Measurements from ENCODE around the gene HOXC9.

The HOXC9 gene

DNA sequence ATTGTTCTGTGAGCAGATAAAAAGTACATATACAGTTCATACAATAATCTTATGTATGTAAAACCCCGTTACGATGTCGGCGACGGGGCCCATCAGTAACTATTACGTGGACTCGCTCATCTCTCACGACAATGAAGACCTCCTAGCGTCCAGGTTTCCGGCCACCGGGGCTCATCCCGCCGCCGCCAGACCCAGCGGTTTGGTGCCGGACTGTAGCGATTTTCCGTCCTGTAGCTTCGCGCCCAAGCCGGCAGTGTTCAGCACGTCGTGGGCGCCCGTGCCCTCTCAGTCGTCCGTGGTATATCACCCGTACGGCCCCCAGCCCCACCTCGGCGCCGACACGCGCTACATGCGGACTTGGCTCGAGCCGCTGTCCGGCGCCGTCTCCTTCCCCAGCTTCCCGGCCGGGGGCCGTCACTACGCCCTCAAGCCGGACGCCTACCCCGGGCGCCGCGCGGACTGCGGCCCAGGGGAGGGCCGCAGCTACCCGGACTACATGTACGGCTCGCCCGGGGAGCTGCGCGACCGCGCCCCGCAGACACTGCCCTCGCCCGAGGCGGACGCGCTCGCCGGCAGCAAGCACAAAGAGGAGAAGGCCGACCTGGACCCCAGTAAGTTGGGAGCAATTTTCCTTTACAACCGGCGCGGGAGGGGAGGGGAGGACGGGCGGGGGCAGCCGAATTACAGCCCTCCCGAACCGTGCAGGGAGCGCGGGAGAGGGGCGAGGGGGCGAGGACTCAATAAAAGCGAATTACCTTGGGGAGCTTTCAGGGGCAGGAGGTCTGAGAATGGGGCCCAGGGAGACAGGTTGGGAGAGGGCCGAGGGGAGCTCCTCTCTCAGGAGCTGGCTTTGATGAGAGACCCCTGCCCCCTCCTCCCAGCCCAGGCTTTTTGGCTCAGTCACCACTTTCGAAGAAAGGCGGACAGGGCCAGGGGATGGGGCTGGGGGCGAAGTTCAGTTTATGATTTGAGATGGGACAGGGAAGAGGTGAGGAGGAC is at the start of gene HOXC9:
Gene HOXC9 (plus strand): TSS at position 46 of the 999 bp plus-strand sequence. CDS start 28 bp downstream, at position 74.
- Histone ChIP-seq H3K27ac (peak within 1 kb of the TSS; percentile 95), H3K27me3 (ENCODE audit: insufficient read depth, low read depth, severe bottlenecking) (no peaks in the 10 kb centered on the region)

DNA sequence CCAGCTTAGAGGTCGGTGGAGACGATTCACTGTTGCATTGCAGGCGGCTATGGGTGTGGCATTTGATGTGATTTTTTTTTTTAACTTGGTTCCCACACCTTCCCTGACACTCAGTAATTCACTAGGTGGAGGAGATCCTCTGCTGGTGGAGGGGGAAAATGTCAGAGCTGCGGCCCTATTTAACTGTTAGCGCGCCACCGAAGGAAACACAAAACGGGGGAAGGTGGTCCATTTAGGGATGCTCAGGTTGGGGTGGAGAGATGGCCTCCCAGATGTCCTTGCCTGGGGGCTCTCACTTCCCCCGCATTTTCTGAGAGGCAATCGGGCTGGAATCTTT is 49.6 kb upstream of the HOXC9 start:
- Histone ChIP-seq H3K27ac (no peak overlapping the region), H3K9me3 (ENCODE audit: severe bottlenecking) (no peaks in the 10 kb centered on the region), H3K4me3 (ENCODE audit: low read depth, low read length) (no peak overlapping the region), H3K36me3 (no peaks in the 10 kb centered on the region), H3K27me3 (ENCODE audit: insufficient read depth, low read depth, severe bottlenecking) (peaks cover 62% of the 10 kb centered on the region)
- no peak for DNase-seq
- TF ChIP-seq, protein P1, sequence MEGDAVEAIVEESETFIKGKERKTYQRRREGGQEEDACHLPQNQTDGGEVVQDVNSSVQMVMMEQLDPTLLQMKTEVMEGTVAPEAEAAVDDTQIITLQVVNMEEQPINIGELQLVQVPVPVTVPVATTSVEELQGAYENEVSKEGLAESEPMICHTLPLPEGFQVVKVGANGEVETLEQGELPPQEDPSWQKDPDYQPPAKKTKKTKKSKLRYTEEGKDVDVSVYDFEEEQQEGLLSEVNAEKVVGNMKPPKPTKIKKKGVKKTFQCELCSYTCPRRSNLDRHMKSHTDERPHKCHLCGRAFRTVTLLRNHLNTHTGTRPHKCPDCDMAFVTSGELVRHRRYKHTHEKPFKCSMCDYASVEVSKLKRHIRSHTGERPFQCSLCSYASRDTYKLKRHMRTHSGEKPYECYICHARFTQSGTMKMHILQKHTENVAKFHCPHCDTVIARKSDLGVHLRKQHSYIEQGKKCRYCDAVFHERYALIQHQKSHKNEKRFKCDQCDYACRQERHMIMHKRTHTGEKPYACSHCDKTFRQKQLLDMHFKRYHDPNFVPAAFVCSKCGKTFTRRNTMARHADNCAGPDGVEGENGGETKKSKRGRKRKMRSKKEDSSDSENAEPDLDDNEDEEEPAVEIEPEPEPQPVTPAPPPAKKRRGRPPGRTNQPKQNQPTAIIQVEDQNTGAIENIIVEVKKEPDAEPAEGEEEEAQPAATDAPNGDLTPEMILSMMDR (IDR thresholded peaks at IDR 0.05; ENCODE audit: low read depth, low read length) = no peak

More for the DNA sequence above, at the start of gene HOXC9:
- no peaks in the 10 kb centered on the region for H3K9me3 ChIP-seq (ENCODE audit: severe bottlenecking)
- no peak for DNase-seq
- peak within 1 kb of the TSS; percentile 86 for H3K4me3 ChIP-seq (ENCODE audit: low read depth, low read length)
- peaks cover 4% of the 10 kb centered on the region for H3K36me3 ChIP-seq
- TF ChIP-seq, protein P1 (IDR thresholded peaks at IDR 0.05; ENCODE audit: low read depth, low read length) = no peak

DNA sequence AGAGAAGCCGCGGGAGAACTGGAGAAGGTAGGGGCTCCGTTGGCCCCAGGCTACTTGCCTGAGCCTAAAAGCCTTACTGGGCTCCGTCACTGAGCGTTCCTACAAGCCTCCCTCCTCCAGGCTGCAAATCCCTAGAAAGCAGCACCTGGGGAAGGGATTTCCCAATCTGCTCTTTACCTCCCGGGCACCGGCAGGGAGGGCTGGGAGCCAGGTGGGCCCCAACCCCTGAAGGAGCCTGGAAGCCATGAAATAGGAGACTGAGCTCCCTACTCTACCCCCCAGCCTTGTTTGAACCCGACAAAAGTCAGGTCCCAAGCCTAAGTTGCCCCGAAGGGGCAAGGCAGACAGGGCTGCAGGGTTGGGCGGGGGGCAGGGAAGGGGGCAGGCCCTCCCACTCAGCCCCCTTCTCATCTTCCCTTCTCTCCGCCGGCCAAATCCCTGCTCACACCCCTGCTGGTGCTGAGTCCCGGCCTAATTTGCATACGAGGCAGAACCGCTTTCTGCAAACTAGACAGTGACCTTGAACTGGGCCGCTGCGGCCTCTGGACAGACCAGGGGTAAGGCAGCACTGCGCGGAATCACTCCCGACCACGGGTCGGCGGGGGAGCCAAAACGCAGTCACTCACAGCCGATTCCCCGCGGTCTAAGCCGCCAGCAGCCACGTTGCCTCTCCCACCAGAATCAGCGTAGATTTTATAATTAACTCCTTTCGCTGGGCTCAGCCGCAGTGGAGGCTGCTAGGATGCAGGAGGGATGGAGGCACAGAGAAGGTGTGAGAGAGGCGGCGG is 49.0 kb upstream of the HOXC9 start:
- no peak overlapping the region for H3K27ac ChIP-seq
- DNase-seq = no peak
- TF ChIP-seq, protein P1 (IDR thresholded peaks at IDR 0.05; ENCODE audit: low read depth, low read length) = no peak
- H3K36me3 ChIP-seq = no peaks in the 10 kb centered on the region
- H3K27me3 ChIP-seq (ENCODE audit: insufficient read depth, low read depth, severe bottlenecking) = peaks cover 68% of the 10 kb centered on the region
- no peaks in the 10 kb centered on the region for H3K9me3 ChIP-seq (ENCODE audit: severe bottlenecking)
- H3K4me3 ChIP-seq (ENCODE audit: low read depth, low read length) = peak overlapping the region; percentile 34

DNA sequence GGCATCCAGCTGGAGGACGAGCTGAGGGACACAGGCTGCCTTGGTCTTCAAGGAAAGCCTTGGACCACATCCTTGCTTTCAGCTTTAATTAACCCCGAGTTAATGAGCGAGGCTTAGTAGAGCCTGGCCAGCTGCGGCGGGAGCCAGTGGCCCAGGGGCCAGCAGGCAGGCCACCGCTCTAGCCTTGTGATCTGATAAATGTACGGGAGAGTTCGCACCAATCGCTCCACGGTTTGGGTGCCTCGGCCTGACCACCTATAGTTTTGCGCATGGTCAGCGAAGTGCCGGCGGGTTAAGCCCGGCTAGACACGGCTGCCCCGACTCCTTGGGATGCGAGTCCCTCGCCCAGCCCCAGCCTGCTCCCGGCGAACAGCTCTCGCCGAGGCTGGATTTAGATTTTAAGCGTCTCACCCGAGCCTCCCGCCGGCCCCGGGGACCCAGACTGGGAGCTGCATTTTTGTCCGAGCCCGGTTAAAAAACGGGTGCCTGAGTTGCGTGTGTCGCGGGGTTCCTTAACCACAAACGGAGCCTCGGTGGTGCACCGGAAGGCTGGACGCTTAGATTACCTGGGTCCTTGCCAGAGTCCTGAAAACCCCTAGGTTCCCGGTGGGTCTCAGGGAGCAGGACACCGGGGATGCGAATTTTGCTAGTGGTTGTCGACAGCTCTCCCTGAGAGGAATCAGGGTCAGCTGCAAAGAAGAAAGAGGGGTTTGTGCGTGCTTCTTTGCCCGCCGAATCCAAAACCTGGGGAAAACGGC is 48.2 kb upstream of the HOXC9 start:
- no peak for DNase-seq
- Histone ChIP-seq H3K27ac (no peak overlapping the region), H3K27me3 (ENCODE audit: insufficient read depth, low read depth, severe bottlenecking) (peaks cover 76% of the 10 kb centered on the region), H3K4me3 (ENCODE audit: low read depth, low read length) (peak overlapping the region; percentile 34), H3K36me3 (no peaks in the 10 kb centered on the region), H3K9me3 (ENCODE audit: severe bottlenecking) (no peaks in the 10 kb centered on the region)
- TF ChIP-seq, protein P1 (IDR thresholded peaks at IDR 0.05; ENCODE audit: low read depth, low read length) = no peak

DNA sequence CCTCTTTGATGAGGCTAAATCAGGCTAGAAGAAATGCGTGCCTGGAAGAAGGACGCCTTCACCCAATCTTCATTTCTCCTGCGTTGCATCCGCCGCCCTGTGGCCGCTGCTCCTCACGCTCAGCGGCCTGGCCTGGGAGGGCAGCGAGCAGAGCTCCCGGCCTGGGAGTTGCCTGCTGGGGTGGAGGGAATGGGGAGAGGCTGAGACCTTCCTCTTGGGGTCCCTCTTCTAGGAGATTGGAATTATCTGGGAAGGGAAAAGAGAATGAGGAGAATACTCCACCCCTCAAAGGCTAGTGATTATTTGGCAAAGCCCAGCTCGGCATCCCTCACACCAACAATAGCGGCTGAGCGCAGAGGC is 47.6 kb upstream of the HOXC9 start:
- Histone ChIP-seq H3K4me3 (ENCODE audit: low read depth, low read length) (no peak overlapping the region), H3K9me3 (ENCODE audit: severe bottlenecking) (no peaks in the 10 kb centered on the region), H3K27ac (no peak overlapping the region), H3K27me3 (ENCODE audit: insufficient read depth, low read depth, severe bottlenecking) (peaks cover 77% of the 10 kb centered on the region), H3K36me3 (no peaks in the 10 kb centered on the region)
- TF ChIP-seq, protein P1 (IDR thresholded peaks at IDR 0.05; ENCODE audit: low read depth, low read length) = peak; percentile 38; the same call in 1 of the 2 replicates
- no peak for DNase-seq
